ENCODE results near the gene KIF3A.

- TF ChIP-seq, protein P1, sequence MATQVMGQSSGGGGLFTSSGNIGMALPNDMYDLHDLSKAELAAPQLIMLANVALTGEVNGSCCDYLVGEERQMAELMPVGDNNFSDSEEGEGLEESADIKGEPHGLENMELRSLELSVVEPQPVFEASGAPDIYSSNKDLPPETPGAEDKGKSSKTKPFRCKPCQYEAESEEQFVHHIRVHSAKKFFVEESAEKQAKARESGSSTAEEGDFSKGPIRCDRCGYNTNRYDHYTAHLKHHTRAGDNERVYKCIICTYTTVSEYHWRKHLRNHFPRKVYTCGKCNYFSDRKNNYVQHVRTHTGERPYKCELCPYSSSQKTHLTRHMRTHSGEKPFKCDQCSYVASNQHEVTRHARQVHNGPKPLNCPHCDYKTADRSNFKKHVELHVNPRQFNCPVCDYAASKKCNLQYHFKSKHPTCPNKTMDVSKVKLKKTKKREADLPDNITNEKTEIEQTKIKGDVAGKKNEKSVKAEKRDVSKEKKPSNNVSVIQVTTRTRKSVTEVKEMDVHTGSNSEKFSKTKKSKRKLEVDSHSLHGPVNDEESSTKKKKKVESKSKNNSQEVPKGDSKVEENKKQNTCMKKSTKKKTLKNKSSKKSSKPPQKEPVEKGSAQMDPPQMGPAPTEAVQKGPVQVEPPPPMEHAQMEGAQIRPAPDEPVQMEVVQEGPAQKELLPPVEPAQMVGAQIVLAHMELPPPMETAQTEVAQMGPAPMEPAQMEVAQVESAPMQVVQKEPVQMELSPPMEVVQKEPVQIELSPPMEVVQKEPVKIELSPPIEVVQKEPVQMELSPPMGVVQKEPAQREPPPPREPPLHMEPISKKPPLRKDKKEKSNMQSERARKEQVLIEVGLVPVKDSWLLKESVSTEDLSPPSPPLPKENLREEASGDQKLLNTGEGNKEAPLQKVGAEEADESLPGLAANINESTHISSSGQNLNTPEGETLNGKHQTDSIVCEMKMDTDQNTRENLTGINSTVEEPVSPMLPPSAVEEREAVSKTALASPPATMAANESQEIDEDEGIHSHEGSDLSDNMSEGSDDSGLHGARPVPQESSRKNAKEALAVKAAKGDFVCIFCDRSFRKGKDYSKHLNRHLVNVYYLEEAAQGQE (IDR thresholded peaks at IDR 0.05; ENCODE audit: unreplicated experiment) = no peak
- TF ChIP-seq EZH2 (IDR thresholded peaks at IDR 0.05; ENCODE audit: low read depth, unreplicated experiment) (no peak), POLR2AphosphoS5 (IDR thresholded peaks at IDR 0.05; ENCODE audit: low read depth) (no peak), EZH2phosphoT487 (IDR thresholded peaks at IDR 0.05; ENCODE audit: unreplicated experiment) (no peak), JUNB (IDR thresholded peaks at IDR 0.05; ENCODE audit: unreplicated experiment) (no peak), CREB1 (CRISPR knock-in tag; IDR thresholded peaks at IDR 0.05; ENCODE audit: low read depth) (no peak)
- TF ChIP-seq, protein P2, sequence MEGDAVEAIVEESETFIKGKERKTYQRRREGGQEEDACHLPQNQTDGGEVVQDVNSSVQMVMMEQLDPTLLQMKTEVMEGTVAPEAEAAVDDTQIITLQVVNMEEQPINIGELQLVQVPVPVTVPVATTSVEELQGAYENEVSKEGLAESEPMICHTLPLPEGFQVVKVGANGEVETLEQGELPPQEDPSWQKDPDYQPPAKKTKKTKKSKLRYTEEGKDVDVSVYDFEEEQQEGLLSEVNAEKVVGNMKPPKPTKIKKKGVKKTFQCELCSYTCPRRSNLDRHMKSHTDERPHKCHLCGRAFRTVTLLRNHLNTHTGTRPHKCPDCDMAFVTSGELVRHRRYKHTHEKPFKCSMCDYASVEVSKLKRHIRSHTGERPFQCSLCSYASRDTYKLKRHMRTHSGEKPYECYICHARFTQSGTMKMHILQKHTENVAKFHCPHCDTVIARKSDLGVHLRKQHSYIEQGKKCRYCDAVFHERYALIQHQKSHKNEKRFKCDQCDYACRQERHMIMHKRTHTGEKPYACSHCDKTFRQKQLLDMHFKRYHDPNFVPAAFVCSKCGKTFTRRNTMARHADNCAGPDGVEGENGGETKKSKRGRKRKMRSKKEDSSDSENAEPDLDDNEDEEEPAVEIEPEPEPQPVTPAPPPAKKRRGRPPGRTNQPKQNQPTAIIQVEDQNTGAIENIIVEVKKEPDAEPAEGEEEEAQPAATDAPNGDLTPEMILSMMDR (conservative IDR thresholded peaks at IDR 0.05; ENCODE audit: low read depth in 2 of 2) = peak; percentile 30 to 62; a peak in 3 of 4 replicates
- TF ChIP-seq, protein P3, sequence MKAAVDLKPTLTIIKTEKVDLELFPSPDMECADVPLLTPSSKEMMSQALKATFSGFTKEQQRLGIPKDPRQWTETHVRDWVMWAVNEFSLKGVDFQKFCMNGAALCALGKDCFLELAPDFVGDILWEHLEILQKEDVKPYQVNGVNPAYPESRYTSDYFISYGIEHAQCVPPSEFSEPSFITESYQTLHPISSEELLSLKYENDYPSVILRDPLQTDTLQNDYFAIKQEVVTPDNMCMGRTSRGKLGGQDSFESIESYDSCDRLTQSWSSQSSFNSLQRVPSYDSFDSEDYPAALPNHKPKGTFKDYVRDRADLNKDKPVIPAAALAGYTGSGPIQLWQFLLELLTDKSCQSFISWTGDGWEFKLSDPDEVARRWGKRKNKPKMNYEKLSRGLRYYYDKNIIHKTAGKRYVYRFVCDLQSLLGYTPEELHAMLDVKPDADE (IDR thresholded peaks at IDR 0.05) = no peak
These were observed 16.0 kb upstream of the KIF3A start for GRCh38 chr5:132753135-132753987.
